ENCODE data around the gene CPB2.

DNA sequence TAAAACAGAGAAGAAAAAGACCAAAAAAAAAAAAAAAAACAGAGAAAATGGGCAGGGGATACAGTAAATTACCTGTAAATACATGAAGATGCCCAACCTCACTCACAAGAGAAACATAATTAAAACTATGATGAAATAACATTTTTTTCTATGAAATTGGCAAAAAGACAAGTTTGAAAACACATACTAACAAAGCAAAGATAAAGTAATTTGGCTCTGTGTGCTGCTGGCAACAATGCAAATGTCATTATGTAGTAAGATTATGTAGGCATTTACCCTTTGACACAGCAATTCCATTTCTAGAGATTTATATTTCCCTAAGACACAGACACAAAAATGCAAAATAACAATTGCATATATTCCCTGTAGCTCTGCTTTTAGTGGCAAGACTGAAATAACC lies 72.5 kb downstream of the CPB2 start:
- TF ChIP-seq, protein P1, sequence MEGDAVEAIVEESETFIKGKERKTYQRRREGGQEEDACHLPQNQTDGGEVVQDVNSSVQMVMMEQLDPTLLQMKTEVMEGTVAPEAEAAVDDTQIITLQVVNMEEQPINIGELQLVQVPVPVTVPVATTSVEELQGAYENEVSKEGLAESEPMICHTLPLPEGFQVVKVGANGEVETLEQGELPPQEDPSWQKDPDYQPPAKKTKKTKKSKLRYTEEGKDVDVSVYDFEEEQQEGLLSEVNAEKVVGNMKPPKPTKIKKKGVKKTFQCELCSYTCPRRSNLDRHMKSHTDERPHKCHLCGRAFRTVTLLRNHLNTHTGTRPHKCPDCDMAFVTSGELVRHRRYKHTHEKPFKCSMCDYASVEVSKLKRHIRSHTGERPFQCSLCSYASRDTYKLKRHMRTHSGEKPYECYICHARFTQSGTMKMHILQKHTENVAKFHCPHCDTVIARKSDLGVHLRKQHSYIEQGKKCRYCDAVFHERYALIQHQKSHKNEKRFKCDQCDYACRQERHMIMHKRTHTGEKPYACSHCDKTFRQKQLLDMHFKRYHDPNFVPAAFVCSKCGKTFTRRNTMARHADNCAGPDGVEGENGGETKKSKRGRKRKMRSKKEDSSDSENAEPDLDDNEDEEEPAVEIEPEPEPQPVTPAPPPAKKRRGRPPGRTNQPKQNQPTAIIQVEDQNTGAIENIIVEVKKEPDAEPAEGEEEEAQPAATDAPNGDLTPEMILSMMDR (optimal IDR thresholded peaks at IDR 0.05 in 1 of 3, IDR thresholded peaks at IDR 0.05 in 1 of 3, conservative IDR thresholded peaks at IDR 0.05 in 1 of 3; ENCODE audit: extremely low read depth in 1 of 3, insufficient read depth in 2 of 3, low read length in 3 of 3) = no peak
- no peak for TF ChIP-seq EZH2 (IDR thresholded peaks at IDR 0.05; ENCODE audit: low read length)
